Parathyroid adenoma (tissue), 2 donors: Measurements from ENCODE around the gene MDP1.

Experiments used
- H2AFZ ChIP-seq: fragments of 300-600 bp; sonication (generic); one replicate; pipeline ENCODE4 v1.7.0; 2017; ENCODE audit warnings: antibody characterized with exemption, mild to moderate bottlenecking
- H3K27ac ChIP-seq: fragments of 300-600 bp; sonication (generic); one replicate; pipeline ENCODE4 v1.7.0; 2017
- H3K27me3 ChIP-seq: fragments of 300-600 bp; sonication (generic); one replicate; pipeline ENCODE4 v1.7.0; 2017; ENCODE audit warnings: low read length; ENCODE audit not compliant: control insufficient read depth, insufficient read depth
- H3K36me3 ChIP-seq: fragments of 300-600 bp; sonication (generic); one replicate; pipeline ENCODE4 v1.7.0; 2017; ENCODE audit warnings: low read length; ENCODE audit not compliant: control insufficient read depth, insufficient read depth
- H3K4me1 ChIP-seq: fragments of 300-600 bp; sonication (generic); one replicate; pipeline ENCODE4 v1.7.0; 2017; ENCODE audit warnings: control low read depth
- H3K4me2 ChIP-seq: fragments of 300-600 bp; sonication (generic); one replicate; pipeline ENCODE4 v1.7.0; 2017; ENCODE audit warnings: low read length
- H3K4me3 ChIP-seq: fragments of 300-600 bp; sonication (generic); one replicate; pipeline ENCODE4 v1.7.0; 2017; ENCODE audit warnings: low read depth, low read length
- H3K79me2 ChIP-seq: fragments of 300-600 bp; sonication (generic); one replicate; pipeline ENCODE4 v1.7.0; 2017; ENCODE audit warnings: control low read depth
- H3K9ac ChIP-seq: fragments of 300-600 bp; sonication (generic); one replicate; pipeline ENCODE4 v1.7.0; 2017; ENCODE audit warnings: mild to moderate bottlenecking
- H3K9me3 ChIP-seq: fragments of 300-600 bp; sonication (generic); one replicate; pipeline ENCODE4 v1.7.0; 2017; ENCODE audit warnings: low read length; ENCODE audit not compliant: control insufficient read depth
- CTCF ChIP-seq: fragments of 300-600 bp; sonication (generic); IDR thresholded peaks from one replicate; pipeline ENCODE4 v1.7.0; 2017; ENCODE audit warnings: antibody characterized with exemption, mild to moderate bottlenecking
- donor health status: primary hyperparathyroidism.

The MDP1 gene

GRCh38 chr14:24172871-24173281 is 43.0 kb downstream of the MDP1 start:
- Histone ChIP-seq H3K9me3 (no peaks in the 10 kb centered on the region), H3K36me3 (no peaks in the 10 kb centered on the region), H3K27me3 (no peaks in the 10 kb centered on the region), H3K27ac (no peak overlapping the region), H3K4me2 (no peak overlapping the region), H3K79me2 (no peaks in the 10 kb centered on the region), H2AFZ (no peak overlapping the region), H3K4me1 (no peaks in the 10 kb centered on the region), H3K4me3 (no peak overlapping the region), H3K9ac (no peak overlapping the region)
- TF ChIP-seq CTCF: no peak

DNA sequence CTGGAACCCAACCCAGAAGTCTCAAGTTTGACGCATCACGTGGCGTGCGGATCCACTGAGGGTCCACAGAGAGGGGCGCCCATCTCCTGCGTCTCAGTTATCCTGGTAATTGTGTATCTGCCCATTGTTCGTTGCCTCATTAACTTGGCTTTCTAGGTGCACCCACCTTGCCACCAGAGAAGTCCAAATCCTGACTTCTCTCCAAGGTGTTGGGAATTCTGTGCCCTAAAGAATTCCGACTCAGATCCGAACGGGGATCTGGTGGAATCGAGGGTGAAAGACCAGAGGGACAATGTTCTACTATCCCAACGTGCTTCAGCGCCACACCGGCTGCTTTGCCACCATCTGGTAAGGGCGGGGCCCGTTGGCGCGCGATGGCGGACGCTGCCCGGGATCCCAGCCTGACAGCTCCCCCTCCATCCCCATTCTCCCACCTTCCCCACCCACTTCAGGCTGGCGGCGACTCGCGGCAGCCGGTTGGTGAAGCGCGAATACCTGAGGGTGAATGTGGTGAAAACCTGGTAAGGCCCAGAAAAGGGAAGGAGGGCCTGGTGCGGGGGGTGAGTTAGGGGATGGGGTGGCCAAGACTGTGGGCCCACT is 43.5 kb downstream of the MDP1 start:
- H3K27ac ChIP-seq: no peak overlapping the region
- no peak overlapping the region for H3K9ac ChIP-seq

DNA sequence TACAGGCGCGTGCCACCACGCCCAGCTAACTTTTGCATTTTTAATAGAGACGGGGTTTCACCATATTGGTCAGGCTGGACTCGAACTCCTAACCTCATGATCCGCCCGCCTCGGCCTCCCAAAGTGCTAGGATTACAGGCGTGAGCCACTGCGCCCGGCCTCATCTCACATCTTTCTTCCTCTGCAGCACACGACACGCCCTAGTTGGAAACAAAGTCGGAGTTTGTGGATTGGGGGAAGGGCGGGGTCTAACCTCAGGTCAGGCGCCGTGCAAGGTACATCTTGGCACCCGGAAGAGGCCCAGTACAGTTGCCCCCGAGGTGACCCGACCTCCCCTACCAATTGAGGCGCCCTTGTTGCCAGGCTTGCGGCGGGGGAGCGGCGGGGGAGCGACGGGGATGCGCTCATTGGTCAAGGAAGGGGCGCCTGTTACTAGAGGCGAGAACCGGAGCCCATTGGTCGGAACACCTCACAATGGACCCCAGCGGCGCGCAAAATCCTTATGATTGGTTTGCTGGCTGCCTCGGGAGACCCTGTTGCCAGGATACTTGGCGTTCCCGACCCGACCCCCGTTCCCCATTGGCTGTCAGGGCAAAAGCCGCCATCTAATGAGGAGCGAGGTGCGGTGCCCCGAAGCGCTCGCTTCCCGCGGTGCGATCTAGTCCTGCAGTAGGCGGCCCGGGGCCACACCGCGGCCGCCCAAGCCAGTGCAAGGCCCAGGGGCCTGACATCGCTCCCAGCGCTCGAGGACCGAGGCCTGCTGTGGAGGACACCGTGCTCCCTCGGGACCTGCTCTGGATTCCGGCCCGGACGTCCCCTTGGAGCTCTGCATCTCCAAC is 44.2 kb downstream of the MDP1 start, which contains the start of gene REC8:
Gene REC8, plus strand, starts transcription at position 659 of the 839 bp plus-strand sequence. CDS start 473 bp downstream, outside the sequence.
- H3K27ac ChIP-seq: no peak within 1 kb of the TSS
- H2AFZ ChIP-seq: no peak within 1 kb of the TSS
- H3K4me3 ChIP-seq: no peak within 1 kb of the TSS
- H3K36me3 ChIP-seq: no peaks in the 10 kb centered on the region
- no peaks in the 10 kb centered on the region for H3K27me3 ChIP-seq
- TF ChIP-seq CTCF: no peak
- H3K9ac ChIP-seq: no peak within 1 kb of the TSS
- no peaks in the 10 kb centered on the region for H3K9me3 ChIP-seq
- H3K79me2 ChIP-seq: no peaks in the 10 kb centered on the region
- no peaks in the 10 kb centered on the region for H3K4me1 ChIP-seq
- H3K4me2 ChIP-seq: no peak within 1 kb of the TSS

More for the DNA sequence above, 43.5 kb downstream of the MDP1 start:
- no peaks in the 10 kb centered on the region for H3K27me3 ChIP-seq
- no peaks in the 10 kb centered on the region for H3K4me1 ChIP-seq
- H3K36me3 ChIP-seq: no peaks in the 10 kb centered on the region
- no peak overlapping the region for H3K4me3 ChIP-seq
- H3K79me2 ChIP-seq: no peaks in the 10 kb centered on the region
- no peak for TF ChIP-seq CTCF
- no peak overlapping the region for H2AFZ ChIP-seq
- no peaks in the 10 kb centered on the region for H3K9me3 ChIP-seq
- no peak overlapping the region for H3K4me2 ChIP-seq

DNA sequence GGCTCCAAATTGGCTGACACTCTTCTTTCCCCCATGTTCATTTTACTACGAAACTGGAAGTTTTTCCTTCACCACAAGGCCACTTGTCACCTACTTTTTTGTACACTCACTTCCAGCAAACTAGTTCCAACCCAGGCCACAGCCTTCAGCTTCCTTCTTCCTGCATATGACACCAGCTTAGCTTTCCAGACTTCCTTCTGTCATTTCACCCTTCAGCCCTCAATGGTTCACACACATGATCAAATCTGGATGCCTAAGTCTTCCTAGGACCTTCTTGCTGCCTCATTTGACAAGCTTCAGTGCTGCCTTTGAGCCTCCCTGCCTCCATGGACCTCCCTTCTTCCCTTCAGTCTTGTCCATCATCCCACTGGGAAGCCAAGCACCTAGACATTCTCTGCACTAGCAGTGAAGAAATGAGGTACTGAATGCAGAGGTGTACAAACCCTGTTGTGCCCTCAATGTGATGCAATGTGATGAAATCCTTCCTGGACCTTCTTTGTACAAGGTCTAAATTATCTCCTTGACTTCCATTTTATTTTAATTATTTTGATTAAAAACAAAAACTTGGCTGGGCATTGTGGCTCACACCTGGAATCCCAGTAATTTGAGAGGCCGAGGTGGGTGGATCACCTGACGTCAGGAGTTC is 48.3 kb downstream of the MDP1 start:
- Histone ChIP-seq H3K4me2 (no peak overlapping the region), H2AFZ (no peak overlapping the region), H3K9ac (no peak overlapping the region), H3K36me3 (no peaks in the 10 kb centered on the region), H3K9me3 (no peaks in the 10 kb centered on the region), H3K27me3 (no peaks in the 10 kb centered on the region), H3K4me1 (no peaks in the 10 kb centered on the region), H3K79me2 (no peaks in the 10 kb centered on the region), H3K27ac (no peak overlapping the region), H3K4me3 (no peak overlapping the region)
- TF ChIP-seq CTCF: no peak
